Rectal smooth muscle tissue (tissue), 1 donor: ENCODE data around the gene TMED8.

Source experiments
- H3K27ac ChIP-seq: one replicate; pipeline ENCODE4 v1.7.0; 2013; ENCODE audit warnings: low read depth, low read length, inconsistent platforms
- H3K27me3 ChIP-seq: one replicate; pipeline ENCODE4 v1.7.0; 2013; ENCODE audit warnings: low read length; ENCODE audit not compliant: control insufficient read depth, insufficient read depth
- H3K36me3 ChIP-seq: one replicate; pipeline ENCODE4 v1.7.0; 2013; ENCODE audit warnings: low read length; ENCODE audit not compliant: control insufficient read depth, insufficient read depth
- H3K4me1 ChIP-seq: one replicate; pipeline ENCODE4 v1.7.0; 2013; ENCODE audit warnings: low read length; ENCODE audit not compliant: control insufficient read depth, insufficient read depth
- H3K4me3 ChIP-seq: one replicate; pipeline ENCODE4 v1.7.0; 2013; ENCODE audit warnings: low read length
- H3K9ac ChIP-seq: one replicate; pipeline ENCODE4 v1.7.0; 2013; ENCODE audit warnings: low read length

Gene TMED8

DNA sequence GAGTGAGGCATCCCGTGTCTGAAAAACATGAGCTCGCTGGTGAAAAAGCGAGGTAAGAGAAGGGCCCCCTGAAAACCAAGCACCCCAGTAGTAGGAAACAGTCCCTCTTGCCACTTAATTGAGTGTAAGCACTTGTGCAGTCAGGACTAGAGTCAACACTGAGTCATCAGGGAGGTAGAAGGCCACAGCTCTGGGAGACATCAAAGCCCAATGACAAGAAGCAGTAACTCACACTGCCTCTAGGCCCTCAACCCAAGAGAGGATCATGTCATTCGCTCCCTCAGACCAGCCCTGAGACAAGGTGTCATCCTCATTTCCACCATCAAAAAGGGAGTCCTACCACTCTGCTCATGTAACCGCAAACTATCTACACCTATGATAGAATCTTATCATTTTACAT is 74.0 kb downstream of the TMED8 start:
- peaks cover 11% of the 10 kb centered on the region for H3K36me3 ChIP-seq
- no peak overlapping the region for H3K27ac ChIP-seq
- peaks cover 10% of the 10 kb centered on the region for H3K4me1 ChIP-seq
- no peaks in the 10 kb centered on the region for H3K27me3 ChIP-seq
- no peak overlapping the region for H3K4me3 ChIP-seq
- no peak overlapping the region for H3K9ac ChIP-seq

DNA sequence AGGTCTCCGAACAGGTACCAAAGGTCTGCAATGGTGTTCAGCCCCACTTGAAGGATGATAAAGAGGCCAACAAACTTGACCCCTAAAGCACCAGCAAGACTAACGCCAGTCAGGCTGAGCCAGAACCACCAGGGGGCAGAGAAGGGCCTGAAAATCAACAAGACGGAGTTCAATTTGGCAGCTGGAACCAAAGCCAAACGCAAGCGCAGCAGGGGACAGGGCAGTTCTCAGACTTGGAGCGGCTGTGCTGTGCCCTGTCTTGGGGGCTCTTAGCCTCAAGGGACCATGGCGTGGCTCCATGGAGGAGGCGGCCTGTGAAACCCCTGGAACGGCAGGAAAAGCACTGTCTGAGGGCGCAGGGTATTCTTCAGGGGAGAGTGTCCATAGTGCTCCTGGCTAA is 75.8 kb downstream of the TMED8 start:
- H3K27me3 ChIP-seq, result no peaks in the 10 kb centered on the region
- no peaks in the 10 kb centered on the region for H3K4me1 ChIP-seq
- no peak overlapping the region for H3K27ac ChIP-seq
- H3K36me3 ChIP-seq, result peaks cover 11% of the 10 kb centered on the region
- no peak overlapping the region for H3K4me3 ChIP-seq
- no peak overlapping the region for H3K9ac ChIP-seq

DNA sequence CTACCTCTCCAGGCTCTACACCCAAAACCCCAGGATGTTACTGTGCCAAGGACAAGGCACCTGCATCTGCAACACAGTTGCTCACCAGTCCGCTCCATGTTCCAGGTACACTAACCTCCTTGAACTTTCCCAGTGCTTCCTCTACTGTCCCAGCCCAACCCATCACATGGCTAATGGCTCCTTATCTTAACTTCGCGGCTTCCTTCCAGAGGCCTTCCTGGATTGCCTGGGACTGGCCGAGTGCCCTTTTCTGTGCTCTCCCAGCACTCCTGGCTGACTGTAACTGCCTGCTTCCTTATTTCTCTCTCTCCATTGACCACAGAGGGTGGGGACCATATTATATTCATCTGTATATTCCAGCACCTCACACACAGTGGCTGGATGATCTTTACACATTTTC is 77.1 kb downstream of the TMED8 start:
- H3K4me1 ChIP-seq, result no peaks in the 10 kb centered on the region
- no peak overlapping the region for H3K9ac ChIP-seq
- no peak overlapping the region for H3K4me3 ChIP-seq
- H3K27ac ChIP-seq, result no peak overlapping the region
- peaks cover 11% of the 10 kb centered on the region for H3K36me3 ChIP-seq
- H3K27me3 ChIP-seq, result no peaks in the 10 kb centered on the region

DNA sequence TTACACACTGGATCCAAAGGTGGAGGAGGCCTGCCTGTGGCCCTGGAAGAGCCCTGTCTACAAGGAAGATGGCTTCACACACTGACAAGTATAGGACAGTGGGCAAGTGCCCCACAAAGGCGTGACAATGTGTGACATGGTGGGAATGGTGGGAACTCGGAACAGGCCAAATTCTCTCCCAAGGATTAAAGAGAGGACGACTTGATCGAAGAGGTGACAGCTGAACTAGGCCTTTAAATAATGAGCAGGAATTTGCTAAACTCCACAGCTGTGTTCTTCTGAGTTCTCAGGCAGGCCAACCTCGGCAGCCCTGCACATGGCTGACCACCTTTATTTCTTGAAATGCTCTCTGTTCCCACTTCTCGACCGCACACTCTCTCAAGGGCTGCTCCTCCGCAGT is 80.0 kb downstream of the TMED8 start:
- no peak overlapping the region for H3K27ac ChIP-seq
- H3K9ac ChIP-seq, result no peak overlapping the region
- H3K36me3 ChIP-seq, result peaks cover 10% of the 10 kb centered on the region
- no peaks in the 10 kb centered on the region for H3K27me3 ChIP-seq
- H3K4me1 ChIP-seq, result no peaks in the 10 kb centered on the region
- H3K4me3 ChIP-seq, result no peak overlapping the region

DNA sequence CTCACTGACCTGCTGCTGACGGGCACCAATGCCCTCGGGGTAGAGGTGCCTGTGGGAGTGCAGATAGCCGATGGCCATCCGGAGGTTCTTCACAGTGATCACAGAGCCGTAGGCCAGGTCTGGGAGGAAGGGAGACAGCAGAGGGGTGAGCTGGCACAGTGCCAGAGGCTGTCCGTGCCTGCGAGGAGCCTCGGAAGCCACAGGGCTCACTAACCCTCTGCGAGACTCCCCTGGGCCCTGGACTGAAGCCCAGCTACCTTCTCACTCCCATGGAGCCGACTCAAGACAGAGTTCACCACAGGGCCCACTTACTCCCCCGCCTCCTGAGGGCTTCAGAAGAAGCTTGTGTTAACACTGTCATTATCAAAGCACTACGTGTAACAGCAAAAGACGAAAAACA is 80.7 kb downstream of the TMED8 start:
- H3K27me3 ChIP-seq, result no peaks in the 10 kb centered on the region
- H3K27ac ChIP-seq, result no peak overlapping the region
- H3K4me1 ChIP-seq, result no peaks in the 10 kb centered on the region
- H3K36me3 ChIP-seq, result peaks cover 8% of the 10 kb centered on the region
- no peak overlapping the region for H3K9ac ChIP-seq
- no peak overlapping the region for H3K4me3 ChIP-seq

DNA sequence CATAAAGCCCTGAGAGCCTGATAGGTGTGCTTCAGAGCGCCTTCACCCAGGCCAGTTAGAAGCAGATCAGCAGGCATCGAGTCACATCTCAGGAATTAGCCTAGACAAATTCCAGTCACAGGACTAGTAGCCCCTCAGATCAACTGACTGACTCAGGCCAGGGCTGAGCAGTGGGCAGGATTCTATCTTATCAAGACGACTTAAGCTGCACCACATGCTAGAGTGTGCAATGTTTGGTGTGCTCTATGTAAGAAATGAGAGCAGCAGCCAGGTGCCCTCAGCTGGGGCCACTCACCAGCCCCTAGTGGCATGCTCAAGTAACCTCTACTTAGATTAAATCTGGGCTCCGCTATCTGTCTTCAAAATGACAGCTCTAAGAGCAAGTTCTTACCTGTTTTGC is 86.2 kb downstream of the TMED8 start:
- Histone ChIP-seq H3K4me3 (no peak overlapping the region), H3K4me1 (no peaks in the 10 kb centered on the region), H3K36me3 (peaks cover 12% of the 10 kb centered on the region), H3K9ac (no peak overlapping the region), H3K27ac (no peak overlapping the region), H3K27me3 (no peaks in the 10 kb centered on the region)

DNA sequence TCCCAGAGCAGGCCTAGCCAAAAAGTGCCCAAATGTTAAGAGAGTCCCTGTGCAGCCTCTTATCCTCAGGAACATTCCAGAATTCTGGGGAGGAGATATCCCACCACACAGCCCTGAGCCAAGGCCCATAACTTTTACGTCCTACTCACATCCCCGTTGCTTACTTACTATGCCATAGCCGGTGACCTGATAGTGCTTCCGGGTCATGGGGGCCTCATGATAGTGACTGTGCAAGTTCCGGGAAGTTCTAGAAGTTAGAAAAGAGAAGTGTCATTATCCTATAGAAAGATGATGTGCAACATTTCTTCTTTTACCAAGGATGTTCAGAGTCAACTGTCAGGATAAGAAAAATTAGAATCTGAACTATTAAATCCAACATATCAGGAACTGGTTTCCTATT is 90.3 kb downstream of the TMED8 start:
- Histone ChIP-seq H3K9ac (no peak overlapping the region), H3K27ac (no peak overlapping the region), H3K36me3 (peaks cover 29% of the 10 kb centered on the region), H3K4me3 (no peak overlapping the region), H3K4me1 (no peaks in the 10 kb centered on the region), H3K27me3 (no peaks in the 10 kb centered on the region)
